ENCODE data around the gene CD68.

DNA sequence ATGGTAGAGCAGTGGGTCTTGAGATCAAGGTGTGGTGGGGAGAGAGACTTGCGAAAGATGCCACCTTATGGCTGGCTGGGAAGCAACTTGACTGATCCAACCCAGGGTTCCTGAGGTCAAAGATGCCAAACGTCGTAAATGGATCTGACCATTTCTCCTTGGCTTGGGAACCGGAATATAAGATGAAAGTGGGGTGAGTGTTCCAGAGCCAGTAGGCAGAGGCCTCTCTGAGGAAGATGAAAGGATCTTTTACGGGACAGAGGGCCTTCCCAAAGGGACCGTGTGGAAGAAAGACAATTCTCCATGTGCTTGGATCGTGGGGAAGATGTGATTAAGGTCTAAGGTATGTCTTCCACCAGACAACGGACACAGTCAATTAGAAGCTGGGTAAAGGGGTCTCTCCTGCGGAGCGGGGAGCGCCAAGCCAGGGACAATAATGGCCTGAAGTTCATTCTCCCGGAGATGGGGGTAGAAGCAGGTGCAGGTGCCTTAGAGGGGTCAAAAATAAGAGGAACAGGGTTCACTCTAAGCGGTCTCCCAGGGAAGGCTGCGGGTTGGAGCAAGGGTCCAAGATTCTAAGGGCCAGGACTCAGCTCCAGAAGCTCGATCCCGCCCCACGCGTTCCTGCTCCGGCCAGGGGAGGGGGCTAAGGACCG, 34.5 kb downstream of the CD68 start:
- TF ChIP-seq CTCF (IDR thresholded peaks at IDR 0.05; ENCODE audit: low read length): 0 out of 2 replicates have a peak, but pooled peaks have one; percentile 9
- TF ChIP-seq EZH2 (optimal IDR thresholded peaks at IDR 0.05; ENCODE audit: low read depth, low read length): no peak
